Endothelial cell of umbilical vein (primary cell): ENCODE results near the gene RASAL3.
A peak's percentile ranks its signal among the peaks of the same experiment; 100 is the strongest.

Source experiments
- EZH2 ChIP-seq: IDR thresholded peaks from 2 replicates; pipeline ENCODE4 v1.6.1; 2012; ENCODE audit warnings: borderline replicate concordance, low read depth, mild to moderate bottlenecking, moderate library complexity, low read length, inconsistent platforms; ENCODE audit not compliant: severe bottlenecking
- POLR2A ChIP-seq: IDR thresholded peaks from 2 replicates; pipeline ENCODE4 v1.6.1; 2012; ENCODE audit warnings: low read depth, mild to moderate bottlenecking, control low read depth, low read length
- POLR2AphosphoS5 ChIP-seq: IDR thresholded peaks from 2 replicates; pipeline ENCODE4 v1.6.1; 2012; ENCODE audit warnings: low read depth, mild to moderate bottlenecking, control low read depth, low read length, moderate library complexity; ENCODE audit not compliant: insufficient read depth
- TF ChIP-seq, protein P1 (sequence below), 2 donors: IDR thresholded peaks; 1 replicate in 1 of 2; 2 replicates in 1 of 2; pipeline ENCODE4 v1.5.1; 2011; ENCODE audit warnings: low read length in 2 of 2, mild to moderate bottlenecking in 2 of 2, moderate library complexity in 2 of 2, control low read depth in 1 of 2, inconsistent platforms in 1 of 2, low read depth in 1 of 2; ENCODE audit not compliant: insufficient read depth in 1 of 2; ENCODE audit errors: extremely low read depth in 1 of 2

DNA sequence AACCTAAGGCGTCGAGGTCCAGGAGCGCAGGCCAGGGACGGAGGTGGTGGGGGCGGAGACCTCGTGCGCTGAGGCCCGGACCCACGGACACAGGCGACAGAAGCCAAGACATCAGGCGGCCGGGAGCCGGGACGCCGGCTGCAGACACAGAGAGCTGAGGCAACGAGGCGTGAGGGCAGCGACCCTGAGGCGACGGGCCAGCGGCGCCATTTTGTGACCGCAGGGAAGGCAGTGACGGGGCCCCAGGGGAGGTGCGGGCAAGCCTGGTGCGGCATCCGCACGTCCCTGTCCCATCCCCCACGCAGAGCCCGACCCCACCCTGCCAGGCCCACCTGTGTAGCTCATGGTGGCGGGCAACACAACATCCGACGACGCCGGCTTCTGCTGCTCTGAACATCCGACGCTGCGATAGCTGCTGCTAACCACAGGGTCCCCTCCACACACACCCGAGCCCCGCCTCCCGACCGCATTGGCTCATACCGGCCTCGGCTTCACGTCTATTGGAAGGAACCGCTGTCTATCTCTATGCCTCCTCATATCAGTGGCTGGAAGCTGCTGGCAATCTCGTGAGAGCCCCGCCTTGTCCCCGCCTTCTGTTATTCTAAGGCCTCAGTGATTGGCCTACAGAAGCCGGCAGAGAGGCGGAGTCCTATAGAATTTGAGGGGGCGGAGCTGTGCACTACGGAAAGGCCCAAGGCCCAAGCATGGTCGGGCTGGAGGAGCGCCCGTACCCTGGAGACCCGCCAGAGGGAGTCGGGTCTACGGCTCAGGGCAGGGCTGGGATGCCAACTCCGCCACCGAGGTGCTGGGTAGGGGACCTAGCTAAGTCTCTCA lies 45.5 kb downstream of the RASAL3 start, which contains the start of gene AKAP8L:
- TF ChIP-seq, protein P1, sequence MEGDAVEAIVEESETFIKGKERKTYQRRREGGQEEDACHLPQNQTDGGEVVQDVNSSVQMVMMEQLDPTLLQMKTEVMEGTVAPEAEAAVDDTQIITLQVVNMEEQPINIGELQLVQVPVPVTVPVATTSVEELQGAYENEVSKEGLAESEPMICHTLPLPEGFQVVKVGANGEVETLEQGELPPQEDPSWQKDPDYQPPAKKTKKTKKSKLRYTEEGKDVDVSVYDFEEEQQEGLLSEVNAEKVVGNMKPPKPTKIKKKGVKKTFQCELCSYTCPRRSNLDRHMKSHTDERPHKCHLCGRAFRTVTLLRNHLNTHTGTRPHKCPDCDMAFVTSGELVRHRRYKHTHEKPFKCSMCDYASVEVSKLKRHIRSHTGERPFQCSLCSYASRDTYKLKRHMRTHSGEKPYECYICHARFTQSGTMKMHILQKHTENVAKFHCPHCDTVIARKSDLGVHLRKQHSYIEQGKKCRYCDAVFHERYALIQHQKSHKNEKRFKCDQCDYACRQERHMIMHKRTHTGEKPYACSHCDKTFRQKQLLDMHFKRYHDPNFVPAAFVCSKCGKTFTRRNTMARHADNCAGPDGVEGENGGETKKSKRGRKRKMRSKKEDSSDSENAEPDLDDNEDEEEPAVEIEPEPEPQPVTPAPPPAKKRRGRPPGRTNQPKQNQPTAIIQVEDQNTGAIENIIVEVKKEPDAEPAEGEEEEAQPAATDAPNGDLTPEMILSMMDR (IDR thresholded peaks at IDR 0.05; ENCODE audit: extremely low read depth in 1 of 2, insufficient read depth in 1 of 2, low read depth in 1 of 2, low read length in 2 of 2), result peak; percentile 76 to 90
- TF ChIP-seq POLR2A (peak; percentile 93), POLR2AphosphoS5 (peak; percentile 86), EZH2 (no peak)
